ENCODE data around the gene CEP97. TPM values are rescaled to one million over a fixed set of nuclear protein-coding genes. Genes with fewer than 3 reads are reported as not detected.

CEP97 gene
- polyA plus RNA-seq, 1 donor (not counting 4 experiments of a cell fraction or from before 2014, with no cell fraction given): 3.6 TPM

- Histone ChIP-seq H3K79me2 (ENCODE audit: control insufficient read depth, insufficient read depth, low read length) (no peaks in the 10 kb centered on the region), H3K27me3 (ENCODE audit: control insufficient read depth, extremely low read depth, insufficient read depth, low read length) (no peaks in the 10 kb centered on the region), H3K9ac (ENCODE audit: control insufficient read depth, extremely low read depth, insufficient read depth, low read length) (no peak overlapping the region), H3K4me1 (ENCODE audit: control insufficient read depth, extremely low read depth, insufficient read depth, low read length) (peaks cover 2% of the 10 kb centered on the region), H3K4me3 (ENCODE audit: control insufficient read depth in 2 of 3, extremely low read depth in 1 of 3, insufficient read depth in 2 of 3, low read depth in 1 of 3, low read length in 3 of 3) (no peak overlapping the region), H3K36me3 (ENCODE audit: control insufficient read depth in 2 of 2, extremely low read depth in 1 of 2, insufficient read depth in 2 of 2, low read length in 2 of 2) (no peaks in the 10 kb centered on the region), H3K27ac (ENCODE audit: control insufficient read depth, insufficient read depth, low read length) (no peak overlapping the region), H2AFZ (ENCODE audit: control insufficient read depth, low read length) (no peak overlapping the region), H4K20me1 (ENCODE audit: control insufficient read depth, extremely low read depth, insufficient read depth, low read length) (no peaks in the 10 kb centered on the region), H3K4me2 (ENCODE audit: control insufficient read depth, extremely low read depth, insufficient read depth, low read depth, low read length) (no peak overlapping the region), H3K9me1 (ENCODE audit: control insufficient read depth, extremely low read depth, insufficient read depth, low read length) (no peaks in the 10 kb centered on the region), H3K9me3 (ENCODE audit: control insufficient read depth, low read depth, low read length) (no peaks in the 10 kb centered on the region)
- TF ChIP-seq CTCF (optimal IDR thresholded peaks at IDR 0.05 in 1 of 3, IDR thresholded peaks at IDR 0.05 in 1 of 3, conservative IDR thresholded peaks at IDR 0.05 in 1 of 3; ENCODE audit: extremely low read depth in 1 of 3, insufficient read depth in 2 of 3, low read length in 3 of 3) (no peak), EZH2 (IDR thresholded peaks at IDR 0.05; ENCODE audit: low read length) (no peak)
- no peak for DNase-seq (ENCODE audit: low read depth, low spot score)
- FAIRE-seq: no peak
- dilution Hi-C loops (cut with MboI; ENCODE audit: extremely low pct_ligation_motif_present, low sequenced_read_pairs): no loop called here
Measured at GRCh38 chr3:101811875-101812274, 87.5 kb downstream of the CEP97 start.

GRCh38 chr3:101812895-101813294, 88.5 kb downstream of the CEP97 start:
- Histone ChIP-seq H3K9ac (ENCODE audit: control insufficient read depth, extremely low read depth, insufficient read depth, low read length) (no peak overlapping the region), H3K27me3 (ENCODE audit: control insufficient read depth, extremely low read depth, insufficient read depth, low read length) (no peaks in the 10 kb centered on the region), H3K4me2 (ENCODE audit: control insufficient read depth, extremely low read depth, insufficient read depth, low read depth, low read length) (no peak overlapping the region), H3K79me2 (ENCODE audit: control insufficient read depth, insufficient read depth, low read length) (no peaks in the 10 kb centered on the region), H2AFZ (ENCODE audit: control insufficient read depth, low read length) (no peak overlapping the region), H3K36me3 (ENCODE audit: control insufficient read depth in 2 of 2, extremely low read depth in 1 of 2, insufficient read depth in 2 of 2, low read length in 2 of 2) (no peaks in the 10 kb centered on the region), H3K4me3 (ENCODE audit: control insufficient read depth in 2 of 3, extremely low read depth in 1 of 3, insufficient read depth in 2 of 3, low read depth in 1 of 3, low read length in 3 of 3) (no peak overlapping the region), H3K4me1 (ENCODE audit: control insufficient read depth, extremely low read depth, insufficient read depth, low read length) (peaks cover 4% of the 10 kb centered on the region), H4K20me1 (ENCODE audit: control insufficient read depth, extremely low read depth, insufficient read depth, low read length) (no peaks in the 10 kb centered on the region), H3K27ac (ENCODE audit: control insufficient read depth, insufficient read depth, low read length) (no peak overlapping the region), H3K9me1 (ENCODE audit: control insufficient read depth, extremely low read depth, insufficient read depth, low read length) (no peaks in the 10 kb centered on the region), H3K9me3 (ENCODE audit: control insufficient read depth, low read depth, low read length) (no peaks in the 10 kb centered on the region)
- TF ChIP-seq CTCF (optimal IDR thresholded peaks at IDR 0.05 in 1 of 3, IDR thresholded peaks at IDR 0.05 in 1 of 3, conservative IDR thresholded peaks at IDR 0.05 in 1 of 3; ENCODE audit: extremely low read depth in 1 of 3, insufficient read depth in 2 of 3, low read length in 3 of 3): no peak
- TF ChIP-seq EZH2 (IDR thresholded peaks at IDR 0.05; ENCODE audit: low read length): no peak
- dilution Hi-C loops (cut with MboI; ENCODE audit: extremely low pct_ligation_motif_present, low sequenced_read_pairs): no loop called here
- DNase-seq (ENCODE audit: low read depth, low spot score) (no peak), FAIRE-seq (no peak)

Measured in keratinocyte (primary cell).